ENCODE data around the gene PKNOX2.

The PKNOX2 gene

DNA sequence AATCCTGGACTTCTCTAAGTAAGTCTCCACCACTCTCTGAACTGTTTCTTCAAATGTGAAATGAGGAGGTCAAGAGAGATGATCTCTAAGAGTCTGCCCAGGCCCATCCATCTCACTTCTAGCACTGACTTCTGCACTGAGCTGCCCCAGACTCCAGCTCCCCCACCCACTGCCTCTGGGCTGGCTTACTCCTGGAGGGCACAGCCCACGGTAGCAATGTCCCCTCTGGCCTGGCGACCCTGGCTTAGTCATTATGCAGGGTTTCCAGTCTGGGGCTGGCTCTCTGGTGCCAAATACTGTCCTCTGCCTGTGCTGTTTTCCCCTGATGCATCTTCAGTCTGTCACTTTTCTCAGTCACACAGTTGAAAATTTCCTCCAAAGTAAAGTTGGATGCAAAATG lies 60.9 kb downstream of the PKNOX2 start:
- TF ChIP-seq TAF1 (IDR thresholded peaks at IDR 0.05; ENCODE audit: borderline replicate concordance, insufficient read depth, low read length) = no peak
- TF ChIP-seq, protein P1, sequence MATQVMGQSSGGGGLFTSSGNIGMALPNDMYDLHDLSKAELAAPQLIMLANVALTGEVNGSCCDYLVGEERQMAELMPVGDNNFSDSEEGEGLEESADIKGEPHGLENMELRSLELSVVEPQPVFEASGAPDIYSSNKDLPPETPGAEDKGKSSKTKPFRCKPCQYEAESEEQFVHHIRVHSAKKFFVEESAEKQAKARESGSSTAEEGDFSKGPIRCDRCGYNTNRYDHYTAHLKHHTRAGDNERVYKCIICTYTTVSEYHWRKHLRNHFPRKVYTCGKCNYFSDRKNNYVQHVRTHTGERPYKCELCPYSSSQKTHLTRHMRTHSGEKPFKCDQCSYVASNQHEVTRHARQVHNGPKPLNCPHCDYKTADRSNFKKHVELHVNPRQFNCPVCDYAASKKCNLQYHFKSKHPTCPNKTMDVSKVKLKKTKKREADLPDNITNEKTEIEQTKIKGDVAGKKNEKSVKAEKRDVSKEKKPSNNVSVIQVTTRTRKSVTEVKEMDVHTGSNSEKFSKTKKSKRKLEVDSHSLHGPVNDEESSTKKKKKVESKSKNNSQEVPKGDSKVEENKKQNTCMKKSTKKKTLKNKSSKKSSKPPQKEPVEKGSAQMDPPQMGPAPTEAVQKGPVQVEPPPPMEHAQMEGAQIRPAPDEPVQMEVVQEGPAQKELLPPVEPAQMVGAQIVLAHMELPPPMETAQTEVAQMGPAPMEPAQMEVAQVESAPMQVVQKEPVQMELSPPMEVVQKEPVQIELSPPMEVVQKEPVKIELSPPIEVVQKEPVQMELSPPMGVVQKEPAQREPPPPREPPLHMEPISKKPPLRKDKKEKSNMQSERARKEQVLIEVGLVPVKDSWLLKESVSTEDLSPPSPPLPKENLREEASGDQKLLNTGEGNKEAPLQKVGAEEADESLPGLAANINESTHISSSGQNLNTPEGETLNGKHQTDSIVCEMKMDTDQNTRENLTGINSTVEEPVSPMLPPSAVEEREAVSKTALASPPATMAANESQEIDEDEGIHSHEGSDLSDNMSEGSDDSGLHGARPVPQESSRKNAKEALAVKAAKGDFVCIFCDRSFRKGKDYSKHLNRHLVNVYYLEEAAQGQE (IDR thresholded peaks at IDR 0.05; ENCODE audit: insufficient read depth in 1 of 2, low read depth in 2 of 2, low read length in 2 of 2) = no peak
- TF ChIP-seq SIN3A (IDR thresholded peaks at IDR 0.05; ENCODE audit: borderline replicate concordance, insufficient read depth, low read length) = no peak

DNA sequence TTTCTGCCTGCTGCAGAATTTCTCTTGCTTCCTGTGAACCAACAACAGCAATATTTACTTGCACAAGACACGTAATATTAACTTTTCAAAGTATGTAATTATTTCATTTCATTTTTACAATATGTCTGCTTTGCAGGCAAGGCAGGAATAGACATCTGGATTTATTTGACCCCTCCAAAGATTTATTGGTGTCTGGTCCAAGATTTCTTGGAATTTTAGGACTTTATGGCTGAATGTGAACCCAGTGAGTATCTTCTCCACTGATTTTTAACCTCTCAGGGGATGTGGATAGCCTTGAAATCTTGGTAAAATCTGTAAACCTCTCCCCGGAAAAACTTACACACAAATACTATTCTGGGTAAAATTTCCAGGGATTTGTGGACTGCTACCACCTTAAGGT lies 61.5 kb downstream of the PKNOX2 start:
- no peak for TF ChIP-seq POLR2AphosphoS5 (IDR thresholded peaks at IDR 0.05; ENCODE audit: low read depth, low read length)

DNA sequence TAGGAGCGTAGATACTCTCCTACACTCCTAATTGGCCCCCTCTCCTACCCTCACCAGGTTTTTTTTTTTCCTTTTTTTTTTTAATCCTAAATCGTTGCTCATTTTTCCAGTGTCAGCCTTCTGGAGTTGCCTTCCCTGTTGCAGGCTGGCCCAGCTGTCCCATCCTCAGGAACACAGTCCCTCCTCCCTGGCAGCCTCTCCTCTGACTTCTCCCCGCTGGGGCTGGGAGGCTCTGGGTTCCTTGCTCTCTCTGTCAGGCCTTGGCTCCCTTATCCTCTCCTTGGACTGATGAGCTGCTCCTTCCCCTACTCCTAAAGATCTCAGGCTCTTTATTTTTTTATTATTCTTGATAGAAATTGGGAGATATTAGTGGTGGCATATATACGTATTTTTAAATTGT lies 62.2 kb downstream of the PKNOX2 start:
- no peak for TF ChIP-seq TAF1 (IDR thresholded peaks at IDR 0.05; ENCODE audit: borderline replicate concordance, insufficient read depth, low read length)
- TF ChIP-seq, protein P1 (IDR thresholded peaks at IDR 0.05; ENCODE audit: insufficient read depth in 1 of 2, low read depth in 2 of 2, low read length in 2 of 2) = no peak
- TF ChIP-seq FOXP2 (optimal IDR thresholded peaks at IDR 0.05; ENCODE audit: borderline replicate concordance, extremely low read depth, extremely low read length, insufficient read depth) = no peak
- no peak for TF ChIP-seq POLR2AphosphoS5 (IDR thresholded peaks at IDR 0.05; ENCODE audit: low read depth, low read length)
- TF ChIP-seq SIN3A (IDR thresholded peaks at IDR 0.05; ENCODE audit: borderline replicate concordance, insufficient read depth, low read length) = no peak

DNA sequence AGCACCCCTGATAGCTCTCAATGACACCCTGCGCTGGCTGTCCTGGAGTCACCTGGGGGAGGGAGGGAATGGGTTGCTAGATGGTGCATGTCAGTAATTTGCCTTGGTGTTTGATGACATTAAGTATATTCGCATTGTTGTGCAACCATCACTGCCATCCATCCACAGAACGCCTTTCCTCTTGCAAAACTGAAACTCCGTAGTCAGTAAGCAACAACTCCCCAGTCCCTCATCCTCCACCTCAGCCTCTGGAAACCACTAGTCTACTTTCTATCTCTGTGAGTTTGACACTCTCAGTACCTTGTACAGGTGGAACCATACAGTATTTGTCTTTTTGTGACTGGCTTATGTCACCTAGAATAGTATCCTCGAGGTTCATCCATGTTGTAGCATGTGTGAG lies 62.6 kb downstream of the PKNOX2 start:
- TF ChIP-seq POLR2AphosphoS5 (IDR thresholded peaks at IDR 0.05; ENCODE audit: low read depth, low read length) (no peak), SIN3A (IDR thresholded peaks at IDR 0.05; ENCODE audit: borderline replicate concordance, insufficient read depth, low read length) (no peak), FOXP2 (optimal IDR thresholded peaks at IDR 0.05; ENCODE audit: borderline replicate concordance, extremely low read depth, extremely low read length, insufficient read depth) (no peak), TAF1 (IDR thresholded peaks at IDR 0.05; ENCODE audit: borderline replicate concordance, insufficient read depth, low read length) (no peak)
- TF ChIP-seq, protein P1 (IDR thresholded peaks at IDR 0.05; ENCODE audit: insufficient read depth in 1 of 2, low read depth in 2 of 2, low read length in 2 of 2) = no peak

DNA sequence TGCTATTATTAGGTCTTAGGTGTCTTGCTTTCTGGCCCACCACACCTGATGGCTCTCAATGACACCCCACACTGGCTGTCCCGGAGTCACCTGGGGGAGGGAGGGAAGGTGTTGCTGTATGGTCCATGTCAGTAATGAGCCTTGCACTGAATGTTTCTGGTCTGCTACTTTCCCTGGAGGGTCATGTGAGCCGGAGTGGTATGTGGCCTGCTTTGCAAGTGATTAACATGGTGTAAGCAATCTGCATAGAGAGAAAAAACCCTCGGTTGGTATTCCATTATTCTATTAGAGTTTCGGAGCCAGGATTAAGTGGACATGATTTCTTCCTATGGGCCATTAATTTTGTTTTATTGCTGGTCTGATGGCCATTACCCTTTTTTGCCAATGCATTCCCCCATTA lies 63.9 kb downstream of the PKNOX2 start:
- no peak for TF ChIP-seq POLR2AphosphoS5 (IDR thresholded peaks at IDR 0.05; ENCODE audit: low read depth, low read length)
- TF ChIP-seq SIN3A (IDR thresholded peaks at IDR 0.05; ENCODE audit: borderline replicate concordance, insufficient read depth, low read length) = no peak
- no peak for TF ChIP-seq TAF1 (IDR thresholded peaks at IDR 0.05; ENCODE audit: borderline replicate concordance, insufficient read depth, low read length)
- TF ChIP-seq, protein P1 (IDR thresholded peaks at IDR 0.05; ENCODE audit: insufficient read depth in 1 of 2, low read depth in 2 of 2, low read length in 2 of 2) = no peak
